OCI-LY3 (cell line): ENCODE results near the gene CEP44.

Experiments used
- EZH2phosphoT487 ChIP-seq: fragments of 200-600 bp; shearing (Covaris generic); IDR thresholded peaks from 2 replicates; pipeline ENCODE4 v1.6.1; 2018; ENCODE audit warnings: antibody characterized with exemption, mixed run types, low read depth
- TF ChIP-seq, protein P1 (sequence below): fragments of 200-600, 300-600 bp; sonication (generic); IDR thresholded peaks from 2 replicates; pipeline ENCODE4 v1.5.1; 2014; ENCODE audit warnings: antibody characterized with exemption, low read length, low read depth

DNA sequence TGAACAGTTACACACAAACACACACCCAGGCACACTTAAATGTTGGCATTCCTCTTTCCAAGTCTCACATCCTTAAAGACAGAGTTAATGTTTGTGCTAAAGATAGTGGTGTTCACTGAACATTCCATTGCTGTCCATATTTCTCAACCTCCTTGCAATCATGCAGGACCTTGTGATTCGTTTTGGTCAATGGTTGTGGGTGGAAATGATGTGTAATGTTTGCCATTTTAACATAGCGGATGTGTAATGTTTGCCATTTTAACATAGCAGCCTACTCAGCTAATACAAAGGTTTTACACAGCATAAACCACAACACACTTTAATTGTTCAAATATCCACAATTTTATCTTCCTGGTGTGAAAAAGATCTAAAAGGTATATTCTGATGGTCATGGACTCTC, 93.9 kb downstream of the CEP44 start:
- TF ChIP-seq, protein P1, sequence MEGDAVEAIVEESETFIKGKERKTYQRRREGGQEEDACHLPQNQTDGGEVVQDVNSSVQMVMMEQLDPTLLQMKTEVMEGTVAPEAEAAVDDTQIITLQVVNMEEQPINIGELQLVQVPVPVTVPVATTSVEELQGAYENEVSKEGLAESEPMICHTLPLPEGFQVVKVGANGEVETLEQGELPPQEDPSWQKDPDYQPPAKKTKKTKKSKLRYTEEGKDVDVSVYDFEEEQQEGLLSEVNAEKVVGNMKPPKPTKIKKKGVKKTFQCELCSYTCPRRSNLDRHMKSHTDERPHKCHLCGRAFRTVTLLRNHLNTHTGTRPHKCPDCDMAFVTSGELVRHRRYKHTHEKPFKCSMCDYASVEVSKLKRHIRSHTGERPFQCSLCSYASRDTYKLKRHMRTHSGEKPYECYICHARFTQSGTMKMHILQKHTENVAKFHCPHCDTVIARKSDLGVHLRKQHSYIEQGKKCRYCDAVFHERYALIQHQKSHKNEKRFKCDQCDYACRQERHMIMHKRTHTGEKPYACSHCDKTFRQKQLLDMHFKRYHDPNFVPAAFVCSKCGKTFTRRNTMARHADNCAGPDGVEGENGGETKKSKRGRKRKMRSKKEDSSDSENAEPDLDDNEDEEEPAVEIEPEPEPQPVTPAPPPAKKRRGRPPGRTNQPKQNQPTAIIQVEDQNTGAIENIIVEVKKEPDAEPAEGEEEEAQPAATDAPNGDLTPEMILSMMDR = no peak
- no peak for TF ChIP-seq EZH2phosphoT487
